GM18861 (cell line): Measurements from ENCODE around the gene L1TD1.
"Not testable (repeated sequence)": the region's sequence is repeated elsewhere in the genome, so short reads cannot be mapped to it uniquely, and the experiment has no call there.

Experiments
- ATAC-seq: cut with Tn5 transposase; IDR thresholded peaks from one replicate; pipeline ENCODE4 v1.9.1; 2021; ENCODE audit not compliant: unreplicated experiment

The L1TD1 gene

GRCh38 chr1:62235576-62235975 is 40.9 kb downstream of the L1TD1 start:
- ATAC-seq: no peak

GRCh38 chr1:62237361-62237760 is 42.7 kb downstream of the L1TD1 start:
- ATAC-seq: no peak

- no peak for ATAC-seq
Measured at GRCh38 chr1:62237950-62238374, 43.3 kb downstream of the L1TD1 start.

GRCh38 chr1:62238507-62238906 is 43.9 kb downstream of the L1TD1 start:
- ATAC-seq: no peak

- not testable (repeated sequence) for ATAC-seq
Measured at GRCh38 chr1:62239652-62240403, 45.2 kb downstream of the L1TD1 start.

GRCh38 chr1:62240651-62241370 is 46.2 kb downstream of the L1TD1 start:
- ATAC-seq: no peak

GRCh38 chr1:62241371-62242131 is 46.9 kb downstream of the L1TD1 start:
- ATAC-seq: no peak

GRCh38 chr1:62244380-62244779 is 49.7 kb downstream of the L1TD1 start:
- not testable (repeated sequence) for ATAC-seq

GRCh38 chr1:62245201-62245600 is 50.6 kb downstream of the L1TD1 start:
- ATAC-seq: no peak

GRCh38 chr1:62247391-62248168 is 52.9 kb downstream of the L1TD1 start:
- ATAC-seq: no peak

GRCh38 chr1:62250126-62250726 is 55.6 kb downstream of the L1TD1 start:
- no peak for ATAC-seq

- no peak for ATAC-seq
Measured at GRCh38 chr1:62259551-62259950, 64.9 kb downstream of the L1TD1 start.

- no peak for ATAC-seq
Measured at GRCh38 chr1:62260688-62261087, 66.0 kb downstream of the L1TD1 start.
